Astrocyte (in vitro differentiated cells and primary cell): Measurements from ENCODE around the gene CLEC16A.

ENCODE experiments used
- EZH2 ChIP-seq: IDR thresholded peaks from 2 replicates; pipeline ENCODE4 v1.6.1; 2012; ENCODE audit warnings: mild to moderate bottlenecking, low read length, inconsistent platforms; ENCODE audit not compliant: insufficient read depth
- TF ChIP-seq, protein P1 (sequence below): IDR thresholded peaks from 2 replicates; pipeline ENCODE4 v1.5.1; 2011; ENCODE audit warnings: low read depth, mild to moderate bottlenecking, inconsistent platforms, low read length, moderate library complexity; ENCODE audit not compliant: insufficient read depth

DNA sequence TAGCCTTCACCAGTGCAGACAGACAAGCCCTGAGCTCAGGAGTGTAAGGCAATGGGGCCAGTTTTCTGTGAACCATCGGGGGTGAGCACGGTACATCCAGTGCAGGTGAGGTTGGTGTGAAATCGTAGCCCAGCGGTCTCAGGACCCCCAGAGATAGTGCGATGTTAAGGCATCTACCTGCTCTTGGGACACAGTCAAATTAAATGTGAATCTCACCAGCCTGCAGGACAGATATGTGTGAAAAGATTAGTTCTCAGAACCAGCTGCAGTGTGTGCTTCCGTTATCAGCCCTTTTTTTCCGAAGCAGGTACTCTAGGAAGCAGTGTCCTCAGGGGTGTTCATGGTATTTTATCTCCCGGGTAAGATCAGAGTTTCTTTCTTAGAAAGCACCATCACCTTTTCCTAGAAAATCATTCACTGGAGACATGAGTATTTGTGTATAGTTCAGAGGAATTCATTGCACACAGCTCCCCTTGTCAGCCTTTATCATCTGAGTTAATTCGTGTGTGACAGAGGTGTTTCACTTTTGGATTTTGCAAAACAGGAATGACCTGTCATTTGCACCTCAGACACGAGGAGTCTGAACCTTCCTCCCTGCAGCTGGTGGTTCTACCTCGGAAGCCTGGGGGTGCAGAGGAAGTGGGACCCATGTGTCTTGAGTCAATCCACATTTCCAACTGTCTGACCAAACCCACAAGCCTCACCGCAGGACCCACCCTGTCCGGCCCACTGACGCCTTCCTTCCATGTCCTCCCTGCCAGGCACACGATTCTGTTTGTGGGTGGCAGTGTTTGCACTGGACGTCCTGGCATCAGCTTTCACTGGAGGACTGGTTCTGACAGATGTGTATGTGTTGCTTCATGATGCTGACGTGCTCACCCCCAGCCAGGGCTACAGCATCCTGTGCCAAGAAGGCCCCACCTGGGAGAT is 107.8 kb downstream of the CLEC16A start:
- TF ChIP-seq EZH2 = no peak
- TF ChIP-seq, protein P1, sequence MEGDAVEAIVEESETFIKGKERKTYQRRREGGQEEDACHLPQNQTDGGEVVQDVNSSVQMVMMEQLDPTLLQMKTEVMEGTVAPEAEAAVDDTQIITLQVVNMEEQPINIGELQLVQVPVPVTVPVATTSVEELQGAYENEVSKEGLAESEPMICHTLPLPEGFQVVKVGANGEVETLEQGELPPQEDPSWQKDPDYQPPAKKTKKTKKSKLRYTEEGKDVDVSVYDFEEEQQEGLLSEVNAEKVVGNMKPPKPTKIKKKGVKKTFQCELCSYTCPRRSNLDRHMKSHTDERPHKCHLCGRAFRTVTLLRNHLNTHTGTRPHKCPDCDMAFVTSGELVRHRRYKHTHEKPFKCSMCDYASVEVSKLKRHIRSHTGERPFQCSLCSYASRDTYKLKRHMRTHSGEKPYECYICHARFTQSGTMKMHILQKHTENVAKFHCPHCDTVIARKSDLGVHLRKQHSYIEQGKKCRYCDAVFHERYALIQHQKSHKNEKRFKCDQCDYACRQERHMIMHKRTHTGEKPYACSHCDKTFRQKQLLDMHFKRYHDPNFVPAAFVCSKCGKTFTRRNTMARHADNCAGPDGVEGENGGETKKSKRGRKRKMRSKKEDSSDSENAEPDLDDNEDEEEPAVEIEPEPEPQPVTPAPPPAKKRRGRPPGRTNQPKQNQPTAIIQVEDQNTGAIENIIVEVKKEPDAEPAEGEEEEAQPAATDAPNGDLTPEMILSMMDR = no peak
